H1 (cell line): ENCODE results near the gene SPINT2. TPM values are rescaled to one million over a fixed set of nuclear protein-coding genes. Genes with fewer than 3 reads are reported as not detected.

Experiments used
- CTCF ChIA-PET: fragments of 300-600 bp; sonication (Branson Sonifier 250); formaldehyde crosslinking; loops from one replicate; lab custom pipeline; 2021; ENCODE audit not compliant: partially characterized antibody; lab: Charles Lee
- POLR2A ChIA-PET: fragments of 300-600 bp; sonication (Branson Sonifier 250); formaldehyde crosslinking; loops from one replicate; lab custom pipeline; 2021; ENCODE audit warnings: inconsistent platforms; ENCODE audit not compliant: partially characterized antibody; lab: Charles Lee
- DNase-seq, 2 experiments: peaks; one replicate each; pipeline versions ENCODE4 v3.0.0 to v3.0.0-alpha.2; 2010 to 2022; ENCODE audit warnings: low spot score in 2 of 2, low read depth in 1 of 2, mixed read lengths in 1 of 2
- FAIRE-seq: peaks from 2 replicates; lab custom pipeline; 2011; peaks lifted over from hg19 to GRCh38; lab: Jason Lieb, UNC
- H2AFZ ChIP-seq: 2 replicates; pipeline ENCODE4 v1.8.1; 2012; ENCODE audit warnings: low read length, inconsistent platforms
- H2AK5ac ChIP-seq: 2 replicates; pipeline ENCODE4 v1.6.1; 2013; ENCODE audit warnings: low read depth, low read length
- H2BK120ac ChIP-seq: replicated peaks from 2 replicates; pipeline ENCODE3; 2013; ENCODE audit warnings: low read depth, low read length, inconsistent platforms
- H2BK12ac ChIP-seq: 2 replicates; pipeline ENCODE4 v1.6.1; 2013; ENCODE audit warnings: low read depth, low read length
- H2BK15ac ChIP-seq: 2 replicates; pipeline ENCODE4 v1.6.1; 2013; ENCODE audit warnings: low read length
- H2BK20ac ChIP-seq: 2 replicates; pipeline ENCODE4 v1.6.1; 2013; ENCODE audit warnings: low read length
- H2BK5ac ChIP-seq: 2 replicates; pipeline ENCODE4 v1.6.1; 2013; ENCODE audit warnings: low read depth, low read length
- H3K14ac ChIP-seq: 2 replicates; pipeline ENCODE4 v1.6.1; 2013; ENCODE audit warnings: inconsistent platforms; ENCODE audit not compliant: insufficient read length
- H3K18ac ChIP-seq: 2 replicates; pipeline ENCODE4 v1.6.1; 2013; ENCODE audit warnings: low read length; ENCODE audit errors: extremely low read depth
- H3K23ac ChIP-seq: 2 replicates; pipeline ENCODE4 v1.6.1; 2013; ENCODE audit warnings: inconsistent platforms; ENCODE audit not compliant: insufficient read length
- H3K23me2 ChIP-seq: 2 replicates; pipeline ENCODE4 v1.6.1; 2013; ENCODE audit warnings: low read depth, low read length
- H3K27ac ChIP-seq: 2 replicates; pipeline ENCODE4 v1.6.1; 2011; ENCODE audit warnings: low read depth, low read length, inconsistent platforms
- H3K27me3 ChIP-seq, 4 experiments: replicated peaks in 1 of 4; 1 replicate in 1 of 4; 2 replicates in 3 of 4; pipeline versions ENCODE4 v1.6.1 to v1.8.1; 2011 to 2013; ENCODE audit warnings: low read length in 3 of 4, mild to moderate bottlenecking in 3 of 4, inconsistent platforms in 2 of 4, mixed read lengths in 2 of 4, moderate library complexity in 1 of 4; ENCODE audit not compliant: control insufficient read depth in 3 of 4, insufficient read depth in 3 of 4; ENCODE audit errors: extremely low read depth in 1 of 4
- H3K36me3 ChIP-seq, 4 experiments: 2 replicates each; pipeline versions ENCODE4 v1.6.1 to v1.8.1; 2011 to 2013; ENCODE audit warnings: mild to moderate bottlenecking in 4 of 4, low read length in 3 of 4, moderate library complexity in 2 of 4, control low read depth in 1 of 4, inconsistent platforms in 1 of 4; ENCODE audit not compliant: insufficient read depth in 4 of 4, control insufficient read depth in 2 of 4
- H3K4ac ChIP-seq: replicated peaks from 2 replicates; pipeline ENCODE3; 2013; ENCODE audit warnings: low read length, low read depth, mixed read lengths, inconsistent platforms; ENCODE audit not compliant: insufficient read length
- H3K4me1 ChIP-seq, 4 experiments: replicated peaks in 1 of 4; 1 replicate in 1 of 4; 2 replicates in 3 of 4; pipeline versions ENCODE4 v1.6.1 to v1.8.1; 2011 to 2013; ENCODE audit warnings: low read length in 3 of 4, inconsistent platforms in 2 of 4, mixed read lengths in 1 of 4; ENCODE audit not compliant: insufficient read depth in 4 of 4, control insufficient read depth in 3 of 4
- H3K4me2 ChIP-seq, 2 experiments: 2 replicates each; pipeline versions ENCODE4 v1.6.1 to v1.8.1; 2011 to 2013; ENCODE audit warnings: low read depth in 2 of 2, low read length in 2 of 2, control low read depth in 1 of 2, inconsistent platforms in 1 of 2, mild to moderate bottlenecking in 1 of 2; ENCODE audit not compliant: insufficient read depth in 1 of 2
- H3K4me3 ChIP-seq, 4 experiments: fragments of 200-600, 300-600 bp in 1 of 4; sonication (generic), shearing (Covaris generic), sonication (Bioruptor Twin) in 1 of 4; 2 replicates each; pipeline versions ENCODE4 v1.5.1 to v1.8.1; 2011 to 2016; ENCODE audit warnings: low read length in 4 of 4, low read depth in 3 of 4, control low read depth in 2 of 4, inconsistent platforms in 2 of 4, mild to moderate bottlenecking in 2 of 4, mixed read lengths in 1 of 4, moderate library complexity in 1 of 4; ENCODE audit not compliant: insufficient read depth in 2 of 4; ENCODE audit errors: extremely low read depth in 1 of 4
- H3K56ac ChIP-seq: replicated peaks from 2 replicates; pipeline ENCODE3; 2013; ENCODE audit warnings: low read depth, mild to moderate bottlenecking, mixed read lengths, low read length, inconsistent platforms; ENCODE audit not compliant: insufficient read length
- H3K79me1 ChIP-seq: 2 replicates; pipeline ENCODE4 v1.6.1; 2013; ENCODE audit warnings: low read depth, low read length, control low read depth
- H3K79me2 ChIP-seq, 2 experiments: 2 replicates each; pipeline versions ENCODE4 v1.6.1 to v1.8.1; 2012 to 2013; ENCODE audit warnings: low read length in 2 of 2, mild to moderate bottlenecking in 2 of 2, inconsistent platforms in 1 of 2; ENCODE audit not compliant: insufficient read depth in 2 of 2, control insufficient read depth in 1 of 2
- H3K9ac ChIP-seq, 4 experiments: replicated peaks in 1 of 4; 1 replicate in 1 of 4; 2 replicates in 3 of 4; pipeline versions ENCODE4 v1.6.1 to v1.8.1; 2011 to 2013; ENCODE audit warnings: low read depth in 3 of 4, low read length in 3 of 4, control low read depth in 2 of 4, mild to moderate bottlenecking in 2 of 4, moderate library complexity in 2 of 4, inconsistent platforms in 1 of 4; ENCODE audit errors: extremely low read depth in 1 of 4
- H3K9me3 ChIP-seq, 2 experiments: 2 replicates each; pipeline versions ENCODE4 v1.6.1 to v1.8.1; 2012 to 2013; ENCODE audit warnings: mild to moderate bottlenecking in 2 of 2, moderate library complexity in 2 of 2, control low read depth in 1 of 2, inconsistent platforms in 1 of 2, low read depth in 1 of 2, low read length in 1 of 2, mixed read lengths in 1 of 2; ENCODE audit not compliant: insufficient read depth in 2 of 2
- H4K20me1 ChIP-seq, 2 experiments: replicated peaks in 1 of 2; 2 replicates each; pipeline versions ENCODE3 to v1.8.1; 2011 to 2013; ENCODE audit warnings: inconsistent platforms in 2 of 2, low read length in 2 of 2, mild to moderate bottlenecking in 1 of 2; ENCODE audit not compliant: insufficient read depth in 2 of 2, control insufficient read depth in 1 of 2
- H4K5ac ChIP-seq: 2 replicates; pipeline ENCODE4 v1.6.1; 2013; ENCODE audit warnings: low read length, low read depth, mixed read lengths, inconsistent platforms; ENCODE audit not compliant: insufficient read length
- H4K8ac ChIP-seq: 2 replicates; pipeline ENCODE4 v1.8.0; 2013; ENCODE audit warnings: mild to moderate bottlenecking, moderate library complexity, low read length, inconsistent platforms; ENCODE audit not compliant: insufficient read depth; ENCODE audit errors: extremely low read depth
- H4K91ac ChIP-seq: replicated peaks from 2 replicates; pipeline ENCODE3; 2013; ENCODE audit warnings: low read length, mixed read lengths, inconsistent platforms; ENCODE audit not compliant: insufficient read length
- ASH2L ChIP-seq: fragments of 200-600, 300-600 bp; sonication (generic); IDR thresholded peaks from one replicate; pipeline ENCODE4 v1.7.1; 2017; ENCODE audit warnings: low read length
- CHD1 ChIP-seq: IDR thresholded peaks from 2 replicates; pipeline ENCODE4 v1.6.1; 2012; ENCODE audit warnings: low read depth, low read length, improper control_type of control experiment
- RAD21 ChIP-seq, 2 experiments: IDR thresholded peaks in 1 of 2; conservative IDR thresholded peaks in 1 of 2; 2 replicates each; pipeline ENCODE4 v1.6.1; 2011; ENCODE audit warnings: low read depth in 2 of 2, low read length in 2 of 2, improper control_type of control experiment in 1 of 2, inconsistent platforms in 1 of 2, mild to moderate bottlenecking in 1 of 2, moderate library complexity in 1 of 2
- RNF2 ChIP-seq: fragments of 200-900, 300-1000 bp; sonication (generic); IDR thresholded peaks from 2 replicates; pipeline ENCODE4 v1.7.1; 2016; ENCODE audit warnings: borderline replicate concordance, low read depth, mild to moderate bottlenecking, antibody characterized with exemption, low read length; ENCODE audit not compliant: poor library complexity, severe bottlenecking; ENCODE audit errors: missing control alignments
- SP2 ChIP-seq: IDR thresholded peaks from 2 replicates; pipeline ENCODE4 v1.6.1; 2012; ENCODE audit warnings: mild to moderate bottlenecking, low read length, inconsistent platforms
- SRF ChIP-seq: IDR thresholded peaks from 2 replicates; pipeline ENCODE4 v1.6.1; 2011; ENCODE audit warnings: mild to moderate bottlenecking, low read depth, low read length, moderate library complexity
- TAF7 ChIP-seq: optimal IDR thresholded peaks from 2 replicates; pipeline ENCODE3; 2011; ENCODE audit warnings: low read depth, mild to moderate bottlenecking, inconsistent platforms, low read length, moderate library complexity, borderline replicate concordance
- WGBS, 2 experiments: shearing (Covaris generic) in 1 of 2; methylation state at CpG; one replicate each; pipeline versions ENCODE4 v1.1.6 to v1.1.7; 2013 to 2015; ENCODE audit warnings: low lambda C conversion rate in 2 of 2, mixed read lengths in 2 of 2, inconsistent platforms in 1 of 2, low coverage in 1 of 2, missing lambda C conversion rate in 1 of 2; ENCODE audit not compliant: insufficient replicate concordance in 2 of 2, insufficient coverage in 1 of 2, insufficient read length in 1 of 2; ENCODE audit errors: extremely low coverage in 1 of 2, missing lambda C conversion rate in 1 of 2; 5-methylcytosine and 5-hydroxymethylcytosine counted together
- polyA plus RNA-seq, 7 experiments: library from polyadenylated mRNA; depleted of rRNA in 3 of 7; stranded (reverse) in 5 of 7; unstranded in 2 of 7; fragments of >200 nt in 5 of 7; fragments of 200-250 nt in 2 of 7; gene quantifications; 1 replicate in 5 of 7; 2 replicates in 1 of 7; 4 replicates in 1 of 7; pipeline versions ENCODE4 v1.2.1 to v1.2.3, GENCODE V29; 2011 to 2013; ENCODE audit warnings: missing spikeins in 2 of 7, mixed read lengths in 2 of 7
- total RNA-seq: library from RNA; stranded (reverse); fragmentation: NEBNext Ultra II Directional; extraction: Animal tissue kit (Norgen Biotek cat#: 25700); gene quantifications from 2 replicates; pipeline ENCODE4 v1.2.1, GENCODE V29; 2021

The SPINT2 gene
- total and polyA plus RNA-seq, 2 of the 8 experiments (the other 6 are each of a cell fraction or from before 2014, with no cell fraction given), result 294 to 296 TPM

- H2BK12ac ChIP-seq, result no peak overlapping the region
- H4K8ac ChIP-seq, result no peak overlapping the region
- no peak overlapping the region for H4K91ac ChIP-seq
- no peak overlapping the region for H3K4me2 ChIP-seq
- no peak overlapping the region for H2BK5ac ChIP-seq
- H3K4me3 ChIP-seq, result no peak overlapping the region
- H2AFZ ChIP-seq, result no peak overlapping the region
- FAIRE-seq (no peak), DNase-seq (no peak)
- H3K79me1 ChIP-seq, result peaks cover 2% of the 10 kb centered on the region; the same call in 1 of the 2 replicates
- H3K9me3 ChIP-seq, result no peaks in the 10 kb centered on the region
- H4K5ac ChIP-seq, result no peak overlapping the region
- H3K18ac ChIP-seq, result no peak overlapping the region
- H2BK120ac ChIP-seq, result no peak overlapping the region
- no peaks in the 10 kb centered on the region for H3K79me2 ChIP-seq
- WGBS, 2 experiments, result 95% methylated on average over 12 of the region's 13 CpGs; no CpG with 5 or more reads in 1 of the 2 experiments
- H4K20me1 ChIP-seq, result peaks cover 2 to 8% of the 10 kb centered on the region in 2 experiments
- no peak for TF ChIP-seq TAF7
- no peak for TF ChIP-seq ASH2L
- no peak for TF ChIP-seq CHD1
- TF ChIP-seq SRF, result no peak
- TF ChIP-seq SP2, result no peak
- TF ChIP-seq RNF2, result no peak
- no peak for TF ChIP-seq RAD21 (IDR thresholded peaks at IDR 0.05 in 1 of 2, conservative IDR thresholded peaks at IDR 0.05 in 1 of 2; ENCODE audit: low read depth in 2 of 2, low read length in 2 of 2)
- peaks cover 15 to 51% (median 40%) of the 10 kb centered on the region in 4 experiments for H3K36me3 ChIP-seq
- no peak overlapping the region for H2AK5ac ChIP-seq
- no peak overlapping the region for H3K23ac ChIP-seq
- H3K4ac ChIP-seq, result no peak overlapping the region
- no peak overlapping the region for H3K56ac ChIP-seq
- ChIA-PET POLR2A (interaction anchor here (0.5 to 3.2 kb wide), 4 partner anchors 19 to 45 kb away, joined by 3 to 7 read pairs (median 4); partner anchors contain the start of gene KCNK6), CTCF (interaction anchor here (0.9 to 1.6 kb wide), 8 partner anchors 13 to 95 kb away, joined by 3 to 5 read pairs (median 4); partner anchors contain the start of gene C19orf33)
- no peak overlapping the region for H2BK15ac ChIP-seq
- H3K23me2 ChIP-seq, result no peaks in the 10 kb centered on the region
- no peaks in the 10 kb centered on the region for H3K27me3 ChIP-seq
- H3K4me1 ChIP-seq, result no peaks in the 10 kb centered on the region
- H2BK20ac ChIP-seq, result no peak overlapping the region
- no peak overlapping the region for H3K14ac ChIP-seq
- no peak overlapping the region for H3K9ac ChIP-seq
- H3K27ac ChIP-seq, result no peak overlapping the region
Measured at GRCh38 chr19:38290631-38291147, 26.3 kb downstream of the SPINT2 start.
